ENCODE results near the gene CKM.
"Not testable (repeated sequence)": the region's sequence is repeated elsewhere in the genome, so short reads cannot be mapped to it uniquely, and the experiment has no call there.

Gene CKM

GRCh38 chr19:45276284-45276687 is 46.4 kb downstream of the CKM start:
- FAIRE-seq (no peak), DNase-seq (ENCODE audit: insufficient read length) (no peak)
- TF ChIP-seq TAF1 (IDR thresholded peaks at IDR 0.05; ENCODE audit: borderline replicate concordance, low read depth, low read length) (no peak), POLR2AphosphoS5 (IDR thresholded peaks at IDR 0.05; ENCODE audit: low read depth, low read length) (no peak), POLR2A (IDR thresholded peaks at IDR 0.05; ENCODE audit: low read depth, low read length) (no peak)

DNA sequence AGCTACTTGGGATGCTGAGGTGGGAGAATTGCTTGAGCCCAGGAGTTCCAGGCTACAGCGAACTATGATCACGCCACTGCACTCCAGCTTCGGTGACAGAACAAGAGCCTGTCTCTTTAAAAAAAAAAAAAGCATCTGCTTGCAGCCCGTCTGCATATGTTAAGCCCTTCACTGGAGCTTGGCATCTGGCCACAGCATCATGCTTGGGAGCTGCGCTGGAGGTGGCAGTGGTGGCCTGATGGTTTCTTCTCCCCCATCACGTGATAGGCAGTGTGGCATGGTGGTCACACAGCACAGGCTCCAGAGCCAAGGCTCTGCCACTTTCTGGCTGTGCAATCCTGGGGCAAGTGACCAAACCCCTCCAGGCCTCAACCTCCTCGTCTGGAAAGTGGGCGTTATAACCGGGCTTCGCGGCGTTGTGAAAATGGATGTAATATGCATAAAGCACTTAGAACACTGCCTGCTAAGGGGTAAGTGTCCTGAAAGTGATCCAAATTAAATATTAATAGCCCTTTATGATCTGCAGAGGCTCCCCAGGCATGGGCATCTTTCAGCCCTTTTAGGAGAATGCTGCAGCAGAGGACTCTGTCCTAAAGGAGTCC is 47.2 kb downstream of the CKM start:
- TF ChIP-seq POLR2A (IDR thresholded peaks at IDR 0.05; ENCODE audit: low read depth, low read length) (no peak), TAF1 (IDR thresholded peaks at IDR 0.05; ENCODE audit: borderline replicate concordance, low read depth, low read length) (no peak), POLR2AphosphoS5 (IDR thresholded peaks at IDR 0.05; ENCODE audit: low read depth, low read length) (no peak)
- FAIRE-seq (no peak), DNase-seq (ENCODE audit: insufficient read length) (no peak)

- TF ChIP-seq TAF1 (IDR thresholded peaks at IDR 0.05; ENCODE audit: borderline replicate concordance, low read depth, low read length) = no peak
- TF ChIP-seq POLR2A (IDR thresholded peaks at IDR 0.05; ENCODE audit: low read depth, low read length) = no peak
- no peak for TF ChIP-seq POLR2AphosphoS5 (IDR thresholded peaks at IDR 0.05; ENCODE audit: low read depth, low read length)
- no peak for DNase-seq (ENCODE audit: insufficient read length)
- no peak for FAIRE-seq
Observed at GRCh38 chr19:45273521-45273855, 49.2 kb downstream of the CKM start.

GRCh38 chr19:45271735-45272108 is 51.0 kb downstream of the CKM start:
- FAIRE-seq (no peak), DNase-seq (ENCODE audit: insufficient read length) (no peak)
- TF ChIP-seq POLR2A (IDR thresholded peaks at IDR 0.05; ENCODE audit: low read depth, low read length) (no peak), POLR2AphosphoS5 (IDR thresholded peaks at IDR 0.05; ENCODE audit: low read depth, low read length) (no peak), TAF1 (IDR thresholded peaks at IDR 0.05; ENCODE audit: borderline replicate concordance, low read depth, low read length) (no peak)

DNA sequence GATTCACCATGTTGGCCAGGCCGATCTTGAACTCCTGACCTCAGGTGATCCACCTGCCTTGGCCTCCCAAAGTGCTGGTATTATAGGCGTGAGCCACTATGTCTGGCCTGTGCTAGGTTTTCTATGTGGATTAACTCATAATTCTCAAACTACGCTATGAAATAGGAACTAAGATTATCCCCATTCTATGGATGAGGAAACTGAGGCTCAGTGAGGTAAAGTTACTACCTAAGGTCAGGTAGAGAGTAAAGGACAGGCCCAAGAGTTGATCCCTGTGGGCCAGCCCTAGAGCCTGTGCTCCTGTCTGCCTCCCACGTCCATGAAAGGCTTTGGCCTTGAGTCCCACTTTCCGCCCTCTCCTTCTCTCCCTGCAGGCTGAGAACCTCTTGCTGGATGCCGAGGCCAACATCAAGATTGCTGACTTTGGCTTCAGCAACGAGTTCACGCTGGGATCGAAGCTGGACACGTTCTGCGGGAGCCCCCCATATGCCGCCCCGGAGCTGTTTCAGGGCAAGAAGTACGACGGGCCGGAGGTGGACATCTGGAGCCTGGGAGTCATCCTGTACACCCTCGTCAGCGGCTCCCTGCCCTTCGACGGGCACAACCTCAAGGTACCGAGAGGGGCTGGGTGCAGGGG is 51.5 kb downstream of the CKM start:
- FAIRE-seq (no peak), DNase-seq (ENCODE audit: insufficient read length) (no peak)
- TF ChIP-seq POLR2AphosphoS5 (IDR thresholded peaks at IDR 0.05; ENCODE audit: low read depth, low read length) (no peak), POLR2A (IDR thresholded peaks at IDR 0.05; ENCODE audit: low read depth, low read length) (no peak), TAF1 (IDR thresholded peaks at IDR 0.05; ENCODE audit: borderline replicate concordance, low read depth, low read length) (no peak)

GRCh38 chr19:45269939-45270338 is 52.7 kb downstream of the CKM start:
- FAIRE-seq = not testable (repeated sequence)

GRCh38 chr19:45267296-45267695 is 55.4 kb downstream of the CKM start:
- no peak for FAIRE-seq
- TF ChIP-seq TAF1 (IDR thresholded peaks at IDR 0.05; ENCODE audit: borderline replicate concordance, low read depth, low read length) (no peak), POLR2AphosphoS5 (IDR thresholded peaks at IDR 0.05; ENCODE audit: low read depth, low read length) (no peak), POLR2A (IDR thresholded peaks at IDR 0.05; ENCODE audit: low read depth, low read length) (no peak)
- DNase-seq (ENCODE audit: insufficient read length) = no peak

More at GRCh38 chr19:45269939-45270338, 52.7 kb downstream of the CKM start:
- not testable (repeated sequence) for DNase-seq (ENCODE audit: insufficient read length)

DNA sequence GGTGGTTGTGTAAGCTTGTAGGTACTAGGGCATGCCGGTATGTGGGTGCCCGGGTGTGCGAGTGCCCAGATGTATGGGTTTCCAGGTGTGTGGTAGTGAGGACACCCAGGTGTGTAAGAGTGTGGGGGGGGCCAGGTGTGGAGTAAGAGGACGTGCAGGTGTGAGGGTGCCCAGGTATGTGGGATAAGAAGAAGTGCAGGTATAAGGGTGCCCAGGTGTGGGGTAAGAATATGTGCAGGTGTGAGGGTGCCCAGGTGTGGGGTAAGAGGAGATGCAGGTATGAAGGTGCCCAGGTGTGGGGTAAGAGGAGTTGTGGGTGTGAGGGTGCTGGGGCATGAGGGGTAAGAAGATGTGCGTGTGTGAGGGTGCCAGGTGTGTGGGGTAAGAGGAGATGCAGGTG is 57.3 kb downstream of the CKM start:
- TF ChIP-seq POLR2A (IDR thresholded peaks at IDR 0.05; ENCODE audit: low read depth, low read length) = no peak
- no peak for TF ChIP-seq POLR2AphosphoS5 (IDR thresholded peaks at IDR 0.05; ENCODE audit: low read depth, low read length)
- no peak for TF ChIP-seq TAF1 (IDR thresholded peaks at IDR 0.05; ENCODE audit: borderline replicate concordance, low read depth, low read length)
- FAIRE-seq (no peak), DNase-seq (ENCODE audit: insufficient read length) (no peak)

GRCh38 chr19:45264781-45265317 is 57.8 kb downstream of the CKM start:
- FAIRE-seq (no peak), DNase-seq (ENCODE audit: insufficient read length) (no peak)
- no peak for TF ChIP-seq TAF1 (IDR thresholded peaks at IDR 0.05; ENCODE audit: borderline replicate concordance, low read depth, low read length)
- no peak for TF ChIP-seq POLR2AphosphoS5 (IDR thresholded peaks at IDR 0.05; ENCODE audit: low read depth, low read length)
- TF ChIP-seq POLR2A (IDR thresholded peaks at IDR 0.05; ENCODE audit: low read depth, low read length) = no peak

GRCh38 chr19:45263013-45263412 is 59.7 kb downstream of the CKM start:
- TF ChIP-seq TAF1 (IDR thresholded peaks at IDR 0.05; ENCODE audit: borderline replicate concordance, low read depth, low read length) (no peak), POLR2AphosphoS5 (IDR thresholded peaks at IDR 0.05; ENCODE audit: low read depth, low read length) (no peak)
- DNase-seq (ENCODE audit: insufficient read length) (no peak), FAIRE-seq (no peak)

GRCh38 chr19:45262570-45262969 is 60.1 kb downstream of the CKM start:
- no peak for TF ChIP-seq POLR2A (IDR thresholded peaks at IDR 0.05; ENCODE audit: low read depth, low read length)
- TF ChIP-seq POLR2AphosphoS5 (IDR thresholded peaks at IDR 0.05; ENCODE audit: low read depth, low read length) = no peak
- TF ChIP-seq TAF1 (IDR thresholded peaks at IDR 0.05; ENCODE audit: borderline replicate concordance, low read depth, low read length) = no peak
- no peak for DNase-seq (ENCODE audit: insufficient read length)
- no peak for FAIRE-seq

- DNase-seq (ENCODE audit: insufficient read length) (no peak), FAIRE-seq (no peak)
- no peak for TF ChIP-seq TAF1 (IDR thresholded peaks at IDR 0.05; ENCODE audit: borderline replicate concordance, low read depth, low read length)
- no peak for TF ChIP-seq POLR2AphosphoS5 (IDR thresholded peaks at IDR 0.05; ENCODE audit: low read depth, low read length)
- TF ChIP-seq POLR2A (IDR thresholded peaks at IDR 0.05; ENCODE audit: low read depth, low read length) = no peak
Observed at GRCh38 chr19:45258862-45259261, 63.8 kb downstream of the CKM start.

All from GM12892 (cell line).